Peyer's patch (tissue), 4 donors: ENCODE results near the gene TLR9. TPM values are rescaled to one million over a fixed set of nuclear protein-coding genes. Genes with fewer than 3 reads are reported as not detected.
A peak's percentile ranks its signal among the peaks of the same experiment; 100 is the strongest.

Experiments
- DNase-seq, 3 donors: peaks; one replicate each; pipeline ENCODE4 v3.0.0-alpha.2; 2017 to 2019
- H3K27ac ChIP-seq, 4 donors: fragments of 200-600 bp; sonication (generic); one replicate each; pipeline ENCODE4 v1.5.1; 2016 to 2019
- H3K27me3 ChIP-seq, 2 donors: fragments of 200-600 bp; sonication (generic); one replicate each; pipeline ENCODE4 v1.5.1; 2019
- H3K36me3 ChIP-seq, 3 donors: fragments of 200-600 bp; sonication (generic); one replicate each; pipeline ENCODE4 v1.5.1; 2016 to 2019
- H3K4me1 ChIP-seq, 4 donors: fragments of 200-600 bp; sonication (generic); one replicate each; pipeline ENCODE4 v1.5.1; 2016 to 2019
- H3K4me3 ChIP-seq, 4 donors: fragments of 200-600 bp; sonication (generic); 1 replicate in 3 of 4; 2 replicates in 1 of 4; pipeline ENCODE4 v1.5.1; 2016 to 2019; ENCODE audit warnings: mild to moderate bottlenecking in 1 of 4
- H3K9me3 ChIP-seq, 4 donors: fragments of 200-600 bp; sonication (generic); one replicate each; pipeline ENCODE4 v1.5.1; 2016 to 2019; ENCODE audit warnings: mild to moderate bottlenecking in 1 of 4
- CTCF ChIP-seq, 6 experiments: fragments of 450-650 bp in 4 of 6; fragments of 200-600 bp in 2 of 6; sonication (generic) in 1 of 6; IDR thresholded peaks; one replicate each; pipeline ENCODE4 v1.5.1; 2017 to 2019; ENCODE audit warnings: antibody characterized with exemption in 6 of 6, mild to moderate bottlenecking in 3 of 6, moderate library complexity in 1 of 6
- POLR2A ChIP-seq, 2 donors: fragments of 450-650 bp; IDR thresholded peaks; one replicate each; pipeline ENCODE4 v1.5.1; 2017; ENCODE audit warnings: antibody characterized with exemption in 2 of 2, mild to moderate bottlenecking in 2 of 2, moderate library complexity in 2 of 2
- total RNA-seq, 4 donors: library from RNA; depleted of rRNA; stranded (reverse); fragments of >200 nt; gene quantifications; one replicate each; pipeline ENCODE4 v1.1.0, GENCODE V29; 2016

The TLR9 gene
- total RNA-seq, 4 donors from 2014 or later = 0.27 to 1.7 TPM; not detected in 2

GRCh38 chr3:52196977-52197376 lies 28.5 kb downstream of the TLR9 start:
- H3K36me3 ChIP-seq = peaks cover 0 to 2% (median 0%) of the 10 kb centered on the region in 3 donors
- H3K27me3 ChIP-seq = no peaks in the 10 kb centered on the region
- peak overlapping the region; percentile 83 to 91 (median 89) for H3K27ac ChIP-seq
- peak overlapping the region in 1 of 4 donors; percentile 93 for H3K4me3 ChIP-seq
- peak in 2 of 3 donors; percentile 91 for DNase-seq
- TF ChIP-seq CTCF (IDR thresholded peaks at IDR 0.05) = no peak
- TF ChIP-seq POLR2A (IDR thresholded peaks at IDR 0.05) = peak in 1 of 2 donors; percentile 37
- H3K9me3 ChIP-seq = no peaks in the 10 kb centered on the region
- H3K4me1 ChIP-seq = peaks cover 3 to 68% (median 21%) of the 10 kb centered on the region in 4 donors

GRCh38 chr3:52195823-52196331 lies 29.6 kb downstream of the TLR9 start:
- H3K27me3 ChIP-seq = no peaks in the 10 kb centered on the region
- no peaks in the 10 kb centered on the region for H3K9me3 ChIP-seq
- H3K4me3 ChIP-seq = no peak overlapping the region
- H3K4me1 ChIP-seq = peaks cover 3 to 62% (median 21%) of the 10 kb centered on the region in 4 donors
- H3K36me3 ChIP-seq = no peaks in the 10 kb centered on the region
- TF ChIP-seq POLR2A (IDR thresholded peaks at IDR 0.05) (no peak), CTCF (IDR thresholded peaks at IDR 0.05) (no peak)
- peak overlapping the region; percentile 83 to 91 (median 89) for H3K27ac ChIP-seq
- DNase-seq = peak in 1 of 3 donors; percentile 48

DNA sequence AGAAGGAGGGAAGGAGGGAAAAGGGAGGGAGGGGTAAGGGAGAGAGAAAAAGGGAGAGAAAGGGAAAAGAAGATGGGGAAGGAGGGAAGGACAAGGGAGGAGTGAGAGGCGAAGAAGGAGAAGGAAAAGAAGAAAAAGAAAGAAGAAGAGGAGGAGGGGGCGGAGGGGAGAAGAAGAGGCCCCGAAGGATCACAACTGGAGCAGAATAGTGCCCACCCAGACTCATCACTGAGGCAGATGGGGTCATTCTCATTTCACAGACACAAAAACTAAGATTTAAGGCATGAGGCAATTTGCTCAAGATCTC lies 30.2 kb downstream of the TLR9 start:
- no peaks in the 10 kb centered on the region for H3K36me3 ChIP-seq
- H3K9me3 ChIP-seq = no peaks in the 10 kb centered on the region
- H3K4me1 ChIP-seq = peaks cover 3 to 56% (median 21%) of the 10 kb centered on the region in 4 donors
- no peak overlapping the region for H3K4me3 ChIP-seq
- H3K27me3 ChIP-seq = no peaks in the 10 kb centered on the region
- no peak for DNase-seq
- TF ChIP-seq POLR2A (IDR thresholded peaks at IDR 0.05) (no peak), CTCF (IDR thresholded peaks at IDR 0.05) (no peak)
- peak overlapping the region; percentile 52 to 91 (median 87) for H3K27ac ChIP-seq

GRCh38 chr3:52194485-52195290 lies 30.8 kb downstream of the TLR9 start:
- Histone ChIP-seq H3K27me3 (no peaks in the 10 kb centered on the region), H3K36me3 (no peaks in the 10 kb centered on the region), H3K4me1 (peaks cover 3 to 56% (median 21%) of the 10 kb centered on the region in 4 donors), H3K4me3 (no peak overlapping the region), H3K9me3 (no peaks in the 10 kb centered on the region), H3K27ac (peak overlapping the region in 2 of 4 donors; percentile 27 to 91)
- DNase-seq = peak in 1 of 3 donors; percentile 74
- TF ChIP-seq POLR2A (IDR thresholded peaks at IDR 0.05) (no peak), CTCF (IDR thresholded peaks at IDR 0.05) (no peak)

GRCh38 chr3:52193065-52193464 lies 32.4 kb downstream of the TLR9 start:
- H3K4me3 ChIP-seq = no peak overlapping the region
- H3K9me3 ChIP-seq = no peaks in the 10 kb centered on the region
- H3K4me1 ChIP-seq = peaks cover 3 to 43% (median 11%) of the 10 kb centered on the region in 4 donors
- peak overlapping the region in 1 of 4 donors; percentile 10 for H3K27ac ChIP-seq
- H3K36me3 ChIP-seq = no peaks in the 10 kb centered on the region
- no peak for TF ChIP-seq CTCF (IDR thresholded peaks at IDR 0.05)
- no peak for TF ChIP-seq POLR2A (IDR thresholded peaks at IDR 0.05)
- H3K27me3 ChIP-seq = no peaks in the 10 kb centered on the region
- DNase-seq = peak in 2 of 3 donors; percentile 77 to 87
